Gastrocnemius medialis (tissue), 4 donors: ENCODE results near the gene ZNF44. TPM values are rescaled to one million over a fixed set of nuclear protein-coding genes. Genes with fewer than 3 reads are reported as not detected.

Experiments used
- ATAC-seq, 2 donors: fragments of 150-250 bp; one replicate each; pipeline ENCODE4 v1.9.1; 2016
- DNase-seq, 2 donors: peaks; one replicate each; pipeline ENCODE4 v3.0.0-alpha.2; 2019
- H3K27ac ChIP-seq, 4 donors: fragments of 200-600 bp; sonication (generic); 1 replicate in 1 of 4; 2 replicates in 3 of 4; pipeline ENCODE4 v1.5.1; 2016 to 2018; ENCODE audit warnings: mild to moderate bottlenecking in 2 of 4, moderate library complexity in 1 of 4
- H3K27me3 ChIP-seq, 3 donors: fragments of 200-600 bp; sonication (generic) in 2 of 3; 1 replicate in 1 of 3; 2 replicates in 2 of 3; pipeline versions ENCODE4 v1.5.1 to v1.6.0; 2016 to 2019; ENCODE audit warnings: mild to moderate bottlenecking in 1 of 3, moderate library complexity in 1 of 3
- H3K36me3 ChIP-seq, 2 donors: fragments of 200-600 bp; sonication (generic) in 1 of 2; one replicate each; pipeline ENCODE4 v1.5.1; 2017 to 2018
- H3K4me1 ChIP-seq, 2 donors: fragments of 200-600 bp; sonication (generic) in 1 of 2; one replicate each; pipeline ENCODE4 v1.5.1; 2016 to 2017; ENCODE audit warnings: mild to moderate bottlenecking in 2 of 2
- H3K4me3 ChIP-seq, 4 donors: fragments of 200-600 bp; sonication (generic) in 3 of 4; 1 replicate in 1 of 4; 2 replicates in 3 of 4; pipeline ENCODE4 v1.5.1; 2016 to 2019; ENCODE audit warnings: mild to moderate bottlenecking in 2 of 4
- H3K9me3 ChIP-seq, 3 donors: fragments of 200-600 bp; sonication (generic) in 2 of 3; 1 replicate in 1 of 3; 2 replicates in 2 of 3; pipeline ENCODE4 v1.5.1; 2016 to 2019
- CTCF ChIP-seq, 5 experiments: fragments of 450-650 bp in 3 of 5; fragments of 200-600 bp in 2 of 5; sonication (generic) in 2 of 5; IDR thresholded peaks in 4 of 5; conservative IDR thresholded peaks in 1 of 5; 1 replicate in 4 of 5; 2 replicates in 1 of 5; pipeline ENCODE4 v1.5.1; 2016 to 2019; ENCODE audit warnings: antibody characterized with exemption in 5 of 5, mild to moderate bottlenecking in 3 of 5, moderate library complexity in 3 of 5
- POLR2A ChIP-seq, 2 donors: fragments of 450-650 bp; IDR thresholded peaks; one replicate each; pipeline ENCODE4 v1.6.1; 2017; ENCODE audit warnings: antibody characterized with exemption in 2 of 2, mild to moderate bottlenecking in 2 of 2, moderate library complexity in 2 of 2
- in situ Hi-C, 4 donors: fragments of 200-750 bp; cut with MboI; loops; one replicate each; pipeline versions ENCODE4 v1.15.0 to v1.8.0; 2017; ENCODE audit warnings: low sequenced_read_pairs in 4 of 4
- intact Hi-C: fragments of 100-400 bp; cut with DNase I; formaldehyde crosslinking; loops from one replicate; pipeline ENCODE4 v1.15.1; 2023; ENCODE audit warnings: low total_unique reads
- total RNA-seq, 4 donors: library from RNA; depleted of rRNA; stranded (reverse); fragments of >200 nt; gene quantifications; one replicate each; pipeline versions ENCODE4 v1.1.0 to v1.2.3, GENCODE V29; 2016

ZNF44 gene
- total RNA-seq: 1 to 10 TPM; 2.6 to 4.0 (median 3.5) TPM

- DNase-seq (peak; percentile 97 to 99), ATAC-seq (peak; percentile 99 to 100)
- intact Hi-C loops (loop anchor here (1.0 to 5.0 kb wide), 5 partner anchors 39 to 258 kb away; partner anchors contain the start of genes ZNF442, ZNF443, ZNF563 and ZNF564), in situ Hi-C loops (no loop called here)
- H3K27me3 ChIP-seq: no peaks in the 10 kb centered on the region
- peak in 1 of 5 experiments; percentile 11 for TF ChIP-seq CTCF (IDR thresholded peaks at IDR 0.05 in 4 of 5, conservative IDR thresholded peaks at IDR 0.05 in 1 of 5)
- TF ChIP-seq POLR2A (IDR thresholded peaks at IDR 0.05): peak; percentile 75 to 78
- peaks cover 0 to 13% of the 10 kb centered on the region in 2 donors for H3K36me3 ChIP-seq
- no peaks in the 10 kb centered on the region for H3K9me3 ChIP-seq
- H3K4me1 ChIP-seq: peaks cover 9 to 18% of the 10 kb centered on the region in 2 donors
- H3K27ac ChIP-seq: peak within 1 kb of the TSS; percentile 84 to 96 (median 93)
- peak within 1 kb of the TSS; percentile 72 to 92 (median 88) for H3K4me3 ChIP-seq
These were observed at the start of gene ZNF44 for GRCh38 chr19:12294249-12295158. TSS of gene ZNF44 (minus strand) at chr19:12294883. CDS start at chr19:12294694, 189 bp downstream.

- TF ChIP-seq POLR2A (IDR thresholded peaks at IDR 0.05) (peak; percentile 67 to 81), CTCF (IDR thresholded peaks at IDR 0.05 in 4 of 5, conservative IDR thresholded peaks at IDR 0.05 in 1 of 5) (no peak)
- peak; percentile 99 for ATAC-seq
- no peaks in the 10 kb centered on the region for H3K9me3 ChIP-seq
- intact Hi-C loops (loop anchor here (1.0 kb wide), 2 partner anchors 32 to 39 kb away; partner anchors contain the start of genes ZNF44 and ZNF442), in situ Hi-C loops (no loop called here)
- H3K27me3 ChIP-seq: no peaks in the 10 kb centered on the region
- peaks cover 10 to 12% of the 10 kb centered on the region in 2 donors for H3K4me1 ChIP-seq
- H3K4me3 ChIP-seq: peak within 1 kb of the TSS; percentile 86 to 100 (median 95)
- no peaks in the 10 kb centered on the region for H3K36me3 ChIP-seq
- H3K27ac ChIP-seq: peak within 1 kb of the TSS; percentile 86 to 92 (median 88)
- peak; percentile 93 to 96 for DNase-seq
These were observed 38.8 kb upstream of the ZNF44 start, which contains the start of gene ZNF563 for GRCh38 chr19:12333162-12334159. TSS of gene ZNF563 (minus strand) at chr19:12333633. CDS start at chr19:12333482, 151 bp downstream.

GRCh38 chr19:12331211-12331941, 36.7 kb upstream of the ZNF44 start:
- intact Hi-C loops (no loop called here), in situ Hi-C loops (no loop called here)
- DNase-seq: no peak
- no peak overlapping the region for H3K27ac ChIP-seq
- peaks cover 10 to 12% of the 10 kb centered on the region in 2 donors for H3K4me1 ChIP-seq
- ATAC-seq: no peak
- no peaks in the 10 kb centered on the region for H3K36me3 ChIP-seq
- TF ChIP-seq POLR2A (IDR thresholded peaks at IDR 0.05) (no peak), CTCF (IDR thresholded peaks at IDR 0.05 in 4 of 5, conservative IDR thresholded peaks at IDR 0.05 in 1 of 5) (no peak)
- H3K9me3 ChIP-seq: no peaks in the 10 kb centered on the region
- no peak overlapping the region for H3K4me3 ChIP-seq
- H3K27me3 ChIP-seq: no peaks in the 10 kb centered on the region

GRCh38 chr19:12330340-12330739, 35.7 kb upstream of the ZNF44 start:
- Histone ChIP-seq H3K9me3 (no peaks in the 10 kb centered on the region), H3K27ac (no peak overlapping the region), H3K36me3 (no peaks in the 10 kb centered on the region), H3K4me1 (peaks cover 10 to 12% of the 10 kb centered on the region in 2 donors), H3K4me3 (no peak overlapping the region), H3K27me3 (no peaks in the 10 kb centered on the region)
- TF ChIP-seq POLR2A (IDR thresholded peaks at IDR 0.05) (no peak), CTCF (IDR thresholded peaks at IDR 0.05 in 4 of 5, conservative IDR thresholded peaks at IDR 0.05 in 1 of 5) (no peak)
- intact Hi-C loops (no loop called here), in situ Hi-C loops (no loop called here)
- no peak for DNase-seq
- ATAC-seq: no peak
